ENCODE measurements around the gene GRB10. TPM values are rescaled to one million over a fixed set of nuclear protein-coding genes. Genes with fewer than 3 reads are reported as not detected.

The GRB10 gene
- total and polyA plus RNA-seq, 2 donors = 42.3 to 44.3 TPM

- no peak for DNase-seq (ENCODE audit: extremely low spot score)
- Histone ChIP-seq H3K4me3 (ENCODE audit: low read depth, low read length) (no peak overlapping the region), H3K36me3 (ENCODE audit: insufficient read depth) (no peaks in the 10 kb centered on the region), H3K4me1 (ENCODE audit: insufficient read depth) (no peaks in the 10 kb centered on the region), H3K27ac (ENCODE audit: low read depth) (no peak overlapping the region)
- WGBS = 89% methylated on average over 4 of the region's 4 CpGs
Measured at GRCh38 chr7:50655020-50655419, 127.7 kb downstream of the GRB10 start.

- peak overlapping the region; percentile 54 for H3K27ac ChIP-seq (ENCODE audit: low read depth)
- H3K36me3 ChIP-seq (ENCODE audit: insufficient read depth) = no peaks in the 10 kb centered on the region
- no peaks in the 10 kb centered on the region for H3K4me1 ChIP-seq (ENCODE audit: insufficient read depth)
- peak; percentile 37 for DNase-seq (ENCODE audit: extremely low spot score)
- 32% methylated on average over 10 of the region's 10 CpGs for WGBS
- no peak overlapping the region for H3K4me3 ChIP-seq (ENCODE audit: low read depth, low read length)
Measured at GRCh38 chr7:50653981-50654425, 128.7 kb downstream of the GRB10 start.

GRCh38 chr7:50653126-50653864, 129.4 kb downstream of the GRB10 start:
- 40% methylated on average over 16 of the region's 16 CpGs for WGBS
- Histone ChIP-seq H3K27ac (ENCODE audit: low read depth) (peak overlapping the region; percentile 71), H3K4me1 (ENCODE audit: insufficient read depth) (no peaks in the 10 kb centered on the region), H3K36me3 (ENCODE audit: insufficient read depth) (no peaks in the 10 kb centered on the region), H3K4me3 (ENCODE audit: low read depth, low read length) (no peak overlapping the region)
- no peak for DNase-seq (ENCODE audit: extremely low spot score)

GRCh38 chr7:50652400-50653125, 130.1 kb downstream of the GRB10 start:
- Histone ChIP-seq H3K4me1 (ENCODE audit: insufficient read depth) (no peaks in the 10 kb centered on the region), H3K27ac (ENCODE audit: low read depth) (peak overlapping the region; percentile 65), H3K36me3 (ENCODE audit: insufficient read depth) (no peaks in the 10 kb centered on the region), H3K4me3 (ENCODE audit: low read depth, low read length) (no peak overlapping the region)
- no peak for DNase-seq (ENCODE audit: extremely low spot score)
- 86% methylated on average over 9 of the region's 9 CpGs for WGBS

DNA sequence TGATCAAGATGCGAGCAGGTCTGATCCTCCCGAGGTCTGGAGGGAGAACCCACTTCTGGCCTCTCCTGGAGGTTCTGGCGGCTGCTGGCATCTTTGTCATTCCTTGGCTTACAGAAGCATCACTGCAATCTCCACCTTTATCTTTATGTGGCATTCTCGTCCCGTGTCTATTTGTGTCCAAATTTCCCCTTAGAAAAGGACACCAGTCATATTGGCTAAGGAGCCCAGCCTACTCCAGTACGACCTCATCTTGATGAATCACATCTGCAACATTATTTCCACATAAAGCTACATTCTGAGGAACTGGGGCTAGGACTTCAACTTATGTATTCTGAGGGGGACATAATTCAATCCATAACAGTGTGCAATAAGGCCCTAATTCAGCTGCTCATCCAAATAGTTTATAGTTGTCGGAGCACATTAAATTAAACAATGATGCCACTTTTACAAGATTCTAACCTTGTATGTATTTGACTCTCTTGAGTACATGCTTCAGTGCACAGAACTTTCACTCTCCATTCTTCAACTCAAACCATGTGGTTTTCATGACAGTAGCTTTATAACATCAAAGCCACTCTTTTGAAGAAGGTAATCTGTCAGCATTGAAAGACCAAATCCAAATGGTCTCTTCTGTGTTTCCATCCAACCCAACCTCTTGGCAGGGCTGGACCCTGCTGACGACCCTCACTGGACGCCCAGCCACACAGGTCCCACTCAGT, 131.3 kb downstream of the GRB10 start:
- H3K4me3 ChIP-seq (ENCODE audit: low read depth, low read length) = no peak overlapping the region
- no peak for DNase-seq (ENCODE audit: extremely low spot score)
- no peak overlapping the region for H3K27ac ChIP-seq (ENCODE audit: low read depth)
- WGBS = 83% methylated on average over 9 of the region's 9 CpGs
- H3K4me1 ChIP-seq (ENCODE audit: insufficient read depth) = no peaks in the 10 kb centered on the region
- H3K36me3 ChIP-seq (ENCODE audit: insufficient read depth) = no peaks in the 10 kb centered on the region

- H3K4me3 ChIP-seq (ENCODE audit: low read depth, low read length) = no peak overlapping the region
- H3K27ac ChIP-seq (ENCODE audit: low read depth) = no peak overlapping the region
- no peak for DNase-seq (ENCODE audit: extremely low spot score)
- H3K4me1 ChIP-seq (ENCODE audit: insufficient read depth) = no peaks in the 10 kb centered on the region
- no peaks in the 10 kb centered on the region for H3K36me3 ChIP-seq (ENCODE audit: insufficient read depth)
- WGBS = 92% methylated on average over 6 of the region's 6 CpGs
Measured at GRCh38 chr7:50650057-50650664, 132.5 kb downstream of the GRB10 start.

DNA sequence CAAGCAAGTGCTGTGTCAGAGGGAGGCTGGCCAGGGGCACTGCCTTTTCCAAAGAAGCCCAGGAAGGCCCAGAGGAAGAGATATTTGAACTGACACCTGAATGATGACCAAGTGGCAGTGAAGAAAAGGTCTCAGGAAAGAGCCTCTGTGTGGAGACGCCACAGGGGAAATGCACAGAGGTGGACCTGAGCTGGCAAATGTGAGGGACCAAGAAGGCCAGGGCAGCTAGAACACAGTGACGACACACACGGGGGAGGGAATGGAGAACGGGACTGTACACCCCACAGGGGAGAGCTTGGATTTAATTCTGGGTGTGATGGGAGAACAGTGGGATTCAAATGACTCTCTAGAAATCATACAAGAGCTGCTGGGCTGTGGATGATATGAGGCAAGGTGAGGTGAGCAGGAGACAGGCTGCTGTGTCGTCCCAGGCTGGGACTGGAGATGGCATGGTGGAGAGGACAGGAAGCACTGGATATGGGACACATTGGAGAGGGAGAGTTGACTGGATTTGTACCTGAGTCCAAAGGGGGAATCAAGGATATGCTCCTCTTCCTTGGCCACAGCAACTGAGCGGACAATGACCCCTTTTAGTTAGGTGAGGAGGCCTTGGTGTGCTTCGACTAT, 133.3 kb downstream of the GRB10 start:
- H3K4me1 ChIP-seq (ENCODE audit: insufficient read depth) = no peaks in the 10 kb centered on the region
- 98% methylated on average over 7 of the region's 7 CpGs for WGBS
- no peak for DNase-seq (ENCODE audit: extremely low spot score)
- no peaks in the 10 kb centered on the region for H3K36me3 ChIP-seq (ENCODE audit: insufficient read depth)
- no peak overlapping the region for H3K4me3 ChIP-seq (ENCODE audit: low read depth, low read length)
- no peak overlapping the region for H3K27ac ChIP-seq (ENCODE audit: low read depth)

DNA sequence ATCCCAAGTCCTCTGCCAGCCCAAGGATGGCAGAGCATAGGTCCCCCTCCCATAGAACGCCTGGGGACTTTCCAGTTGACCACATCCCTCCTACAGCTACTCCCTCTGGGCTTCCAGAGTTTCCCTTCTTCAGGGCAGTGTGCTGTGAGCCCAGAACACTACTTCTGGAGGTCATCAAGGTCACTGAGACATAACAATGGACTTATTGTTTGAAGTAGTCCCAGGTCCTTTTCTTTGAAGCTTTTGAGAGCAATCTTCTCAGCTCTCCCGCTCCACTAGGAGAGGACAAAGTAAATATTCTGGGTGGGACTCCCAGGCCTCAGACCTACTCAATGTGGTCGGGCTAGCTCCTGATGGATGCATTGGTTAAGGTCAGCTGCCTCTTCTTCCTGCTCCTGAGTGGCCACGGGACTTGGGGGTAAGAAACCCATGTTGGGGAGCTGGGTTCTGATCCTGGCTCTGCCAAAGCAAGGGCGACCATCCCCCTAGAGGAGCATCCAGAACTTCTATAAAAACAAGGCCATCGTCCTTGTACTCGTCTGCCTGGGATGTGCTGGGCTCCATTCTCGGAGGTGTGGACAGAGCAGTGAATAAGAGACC, 134.0 kb downstream of the GRB10 start:
- no peaks in the 10 kb centered on the region for H3K4me1 ChIP-seq (ENCODE audit: insufficient read depth)
- no peak overlapping the region for H3K27ac ChIP-seq (ENCODE audit: low read depth)
- 95% methylated on average over 8 of the region's 8 CpGs for WGBS

GRCh38 chr7:50648076-50648475, 134.6 kb downstream of the GRB10 start:
- H3K36me3 ChIP-seq (ENCODE audit: insufficient read depth) = no peaks in the 10 kb centered on the region
- no peak for DNase-seq (ENCODE audit: extremely low spot score)
- no peak overlapping the region for H3K27ac ChIP-seq (ENCODE audit: low read depth)
- H3K4me1 ChIP-seq (ENCODE audit: insufficient read depth) = no peaks in the 10 kb centered on the region
- 96% methylated on average over 11 of the region's 11 CpGs for WGBS
- no peak overlapping the region for H3K4me3 ChIP-seq (ENCODE audit: low read depth, low read length)

More for the DNA sequence above, 134.0 kb downstream of the GRB10 start:
- no peak overlapping the region for H3K4me3 ChIP-seq (ENCODE audit: low read depth, low read length)
- no peak for DNase-seq (ENCODE audit: extremely low spot score)
- no peaks in the 10 kb centered on the region for H3K36me3 ChIP-seq (ENCODE audit: insufficient read depth)

GRCh38 chr7:50647286-50647980, 135.3 kb downstream of the GRB10 start:
- no peaks in the 10 kb centered on the region for H3K4me1 ChIP-seq (ENCODE audit: insufficient read depth)
- H3K4me3 ChIP-seq (ENCODE audit: low read depth, low read length) = no peak overlapping the region
- DNase-seq (ENCODE audit: extremely low spot score) = no peak
- WGBS = 94% methylated on average over 10 of the region's 10 CpGs
- no peaks in the 10 kb centered on the region for H3K36me3 ChIP-seq (ENCODE audit: insufficient read depth)
- no peak overlapping the region for H3K27ac ChIP-seq (ENCODE audit: low read depth)

GRCh38 chr7:50646069-50646468, 136.6 kb downstream of the GRB10 start:
- no peaks in the 10 kb centered on the region for H3K36me3 ChIP-seq (ENCODE audit: insufficient read depth)
- DNase-seq (ENCODE audit: extremely low spot score) = no peak
- WGBS = 95% methylated on average over 9 of the region's 9 CpGs
- H3K4me3 ChIP-seq (ENCODE audit: low read depth, low read length) = no peak overlapping the region
- no peaks in the 10 kb centered on the region for H3K4me1 ChIP-seq (ENCODE audit: insufficient read depth)
- no peak overlapping the region for H3K27ac ChIP-seq (ENCODE audit: low read depth)

- Histone ChIP-seq H3K36me3 (ENCODE audit: insufficient read depth) (no peaks in the 10 kb centered on the region), H3K4me1 (ENCODE audit: insufficient read depth) (no peaks in the 10 kb centered on the region), H3K4me3 (ENCODE audit: low read depth, low read length) (no peak overlapping the region), H3K27ac (ENCODE audit: low read depth) (no peak overlapping the region)
- no peak for DNase-seq (ENCODE audit: extremely low spot score)
Measured at GRCh38 chr7:50645186-50645585, 137.5 kb downstream of the GRB10 start.

All from urinary bladder (tissue), 4 donors.